Kidney capillary endothelial cell (primary cell): ENCODE data around the gene PRAF2.

ENCODE experiments used
- DNase-seq: peaks from one replicate; pipeline ENCODE4 v3.0.0-alpha.2; 2018; ENCODE audit warnings: low spot score

PRAF2 gene, protein sequence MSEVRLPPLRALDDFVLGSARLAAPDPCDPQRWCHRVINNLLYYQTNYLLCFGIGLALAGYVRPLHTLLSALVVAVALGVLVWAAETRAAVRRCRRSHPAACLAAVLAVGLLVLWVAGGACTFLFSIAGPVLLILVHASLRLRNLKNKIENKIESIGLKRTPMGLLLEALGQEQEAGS

GRCh38 chrX:49073601-49074575 is at the start of gene PRAF2:
Gene PRAF2, minus strand, starts transcription at chrX:49074002. Its CDS starts 15 bp downstream, at chrX:49073987.
- DNase-seq: peak; percentile 63

DNA sequence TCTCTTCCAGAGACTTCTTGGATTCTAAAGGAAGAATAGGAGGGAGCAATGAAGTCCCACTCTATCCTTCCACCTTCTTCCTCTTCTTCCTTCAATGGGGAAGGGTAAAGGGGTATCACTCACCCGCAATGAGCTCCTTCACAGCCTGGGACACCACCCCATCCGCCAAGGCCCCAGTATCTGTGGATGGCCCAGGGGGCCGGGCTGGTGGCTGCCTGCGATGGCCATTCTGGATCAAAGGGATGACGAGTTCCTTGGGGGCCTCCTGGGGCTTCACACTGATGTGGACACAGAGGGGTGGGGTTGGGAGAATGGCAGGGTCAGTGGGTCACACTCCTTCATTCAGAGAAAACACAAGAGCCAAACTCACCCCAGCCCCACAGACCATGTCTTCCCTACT is 48.7 kb upstream of the PRAF2 start:
- no peak for DNase-seq

DNA sequence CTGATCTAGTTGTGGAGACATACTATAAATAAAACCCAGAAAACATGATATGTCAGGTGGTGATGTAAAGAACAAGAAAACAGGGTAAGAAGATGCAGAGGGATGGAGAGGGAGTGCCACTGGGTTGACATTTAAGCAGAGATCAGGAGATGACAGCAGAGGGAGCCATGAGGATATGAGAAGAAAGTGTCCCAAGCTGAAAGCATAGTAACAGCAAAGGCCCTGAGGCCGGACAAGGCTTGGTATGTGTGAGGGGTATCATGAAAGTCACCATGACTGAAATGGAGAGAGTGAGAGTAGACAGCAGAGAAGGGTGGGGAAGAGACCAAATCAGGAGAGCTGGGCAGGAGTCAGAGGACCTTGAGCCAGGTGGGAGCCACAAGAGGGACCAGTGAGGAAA is 46.3 kb upstream of the PRAF2 start:
- no peak for DNase-seq

- no peak for DNase-seq
These were observed 43.8 kb upstream of the PRAF2 start for GRCh38 chrX:49117581-49117980.

DNA sequence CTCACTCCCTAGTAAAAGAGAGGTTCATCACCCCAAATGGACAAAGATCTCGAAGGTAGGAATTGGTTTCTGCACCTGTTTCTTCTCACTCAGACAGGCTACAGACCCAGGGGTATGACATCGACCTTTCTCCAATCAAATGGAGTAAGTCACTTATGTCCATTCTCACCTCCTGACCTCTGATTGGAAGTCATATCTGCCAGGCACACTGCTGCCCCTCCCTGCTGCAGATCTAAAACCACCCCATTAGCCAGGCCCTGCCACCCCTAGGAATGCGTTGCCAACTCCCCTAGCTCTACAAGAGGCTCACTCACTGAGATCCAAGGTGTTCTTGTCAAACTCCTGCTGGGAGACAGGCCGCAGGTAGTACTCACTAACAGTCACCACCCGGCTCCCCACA is 42.9 kb upstream of the PRAF2 start:
- DNase-seq: no peak

GRCh38 chrX:49116076-49116475 is 42.3 kb upstream of the PRAF2 start:
- no peak for DNase-seq

GRCh38 chrX:49111791-49112190 is 38.0 kb upstream of the PRAF2 start:
- DNase-seq: no peak

GRCh38 chrX:49110417-49110816 is 36.6 kb upstream of the PRAF2 start:
- DNase-seq: no peak

DNA sequence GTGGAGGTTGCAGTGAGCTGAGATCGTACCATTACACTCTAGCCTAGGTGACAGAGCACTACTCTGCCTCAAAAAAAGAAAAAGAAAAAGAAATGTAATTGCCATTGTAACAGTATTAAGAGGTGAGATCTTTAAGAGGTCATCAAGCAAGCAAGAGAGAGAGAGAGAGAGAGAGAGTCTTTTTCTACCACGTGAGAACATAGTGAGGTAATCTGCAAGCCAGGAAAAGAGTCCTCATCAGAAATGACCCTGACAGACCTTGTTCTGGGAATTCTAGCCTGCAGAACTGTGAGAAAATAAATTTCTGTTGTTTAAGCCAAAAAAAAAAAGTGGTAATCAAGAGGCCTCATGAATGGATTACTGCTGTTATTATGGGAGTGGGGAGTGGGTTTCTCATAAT is 34.8 kb upstream of the PRAF2 start:
- no peak for DNase-seq

GRCh38 chrX:49106930-49107329 is 33.1 kb upstream of the PRAF2 start:
- no peak for DNase-seq

GRCh38 chrX:49106296-49106695 is 32.5 kb upstream of the PRAF2 start:
- no peak for DNase-seq

- no peak for DNase-seq
These were observed 29.8 kb upstream of the PRAF2 start for GRCh38 chrX:49103637-49104036.

DNA sequence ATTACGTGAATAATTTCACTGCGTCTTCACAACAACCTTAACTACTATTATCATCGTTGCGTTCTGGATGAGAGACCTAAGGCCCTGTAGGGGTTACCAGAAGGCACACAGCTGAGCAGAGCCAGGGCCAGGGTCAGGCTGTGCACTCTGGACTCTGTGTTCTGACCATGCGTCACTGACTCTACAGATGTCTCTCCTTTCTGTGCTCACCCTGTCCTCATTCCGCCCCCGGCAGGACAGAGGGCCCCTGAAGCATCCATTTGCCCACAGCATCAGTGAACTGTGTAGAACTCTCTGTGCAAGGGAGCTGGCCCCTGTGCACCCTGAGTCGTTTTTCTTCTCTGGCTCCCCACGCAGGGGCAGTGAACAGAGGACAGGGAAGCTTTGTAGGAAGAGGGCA is 28.4 kb upstream of the PRAF2 start:
- DNase-seq: no peak

DNA sequence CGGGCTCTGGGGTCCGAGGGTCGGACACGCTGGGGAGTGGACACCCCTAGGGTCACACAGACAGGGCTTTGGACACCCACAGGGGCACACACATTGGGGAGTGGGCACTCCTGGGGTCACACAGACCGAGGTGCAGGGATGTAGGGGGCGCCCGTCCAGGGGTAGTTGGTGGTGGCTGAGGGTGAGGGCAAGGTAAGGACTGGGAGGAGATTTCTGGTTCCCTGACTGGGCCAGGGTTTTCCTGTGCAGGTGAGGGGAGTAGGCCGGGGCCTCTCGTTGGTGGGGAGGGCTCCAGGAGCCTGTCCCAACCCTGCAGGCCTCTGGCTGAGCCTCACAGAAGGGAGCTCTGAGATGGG is 27.8 kb upstream of the PRAF2 start:
- DNase-seq: no peak

DNA sequence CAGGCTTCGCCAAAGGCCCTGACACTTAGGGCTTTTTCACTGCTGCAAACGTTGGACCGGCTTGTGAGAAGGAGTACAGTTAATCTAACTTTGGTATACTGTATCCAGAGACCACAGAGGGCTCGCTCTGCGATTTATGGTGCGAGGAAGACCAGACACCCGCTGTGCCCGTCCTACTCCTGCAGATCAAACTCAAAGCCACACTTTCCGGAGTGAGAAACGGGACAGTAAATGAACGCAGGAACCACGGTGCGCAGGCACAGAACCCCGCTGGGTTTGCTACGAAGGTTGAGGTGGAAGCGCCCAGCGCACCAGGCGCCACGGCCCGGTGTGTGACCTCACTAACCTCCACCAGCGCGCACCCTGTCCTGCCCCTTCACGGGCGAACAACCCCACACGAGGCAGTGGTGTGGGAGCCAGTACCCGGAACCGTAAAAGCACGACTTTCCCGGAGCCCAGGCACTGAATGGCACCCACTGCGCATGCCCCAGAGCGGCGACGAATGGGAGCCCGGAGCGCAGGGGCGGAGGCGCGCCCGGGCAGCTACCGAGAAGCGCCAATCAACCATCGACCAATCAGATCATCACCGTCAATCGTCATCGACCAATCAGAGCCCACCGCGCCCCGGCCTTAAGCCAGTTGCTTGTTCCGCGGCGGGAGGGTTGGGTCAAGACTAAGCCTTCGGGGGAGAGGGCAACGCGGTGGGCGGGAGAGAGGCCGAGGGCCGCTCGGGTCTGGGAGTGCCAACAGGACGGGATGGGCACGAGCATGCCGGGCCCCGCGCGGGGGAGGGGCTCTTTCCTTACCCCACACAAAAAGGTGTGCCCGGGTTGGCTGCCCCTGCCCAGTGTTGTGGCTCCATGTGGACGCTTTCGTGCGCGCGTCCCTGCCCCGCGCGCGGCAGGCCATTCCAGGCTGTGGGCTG is 27.2 kb upstream of the PRAF2 start:
- peak; percentile 74 for DNase-seq

DNA sequence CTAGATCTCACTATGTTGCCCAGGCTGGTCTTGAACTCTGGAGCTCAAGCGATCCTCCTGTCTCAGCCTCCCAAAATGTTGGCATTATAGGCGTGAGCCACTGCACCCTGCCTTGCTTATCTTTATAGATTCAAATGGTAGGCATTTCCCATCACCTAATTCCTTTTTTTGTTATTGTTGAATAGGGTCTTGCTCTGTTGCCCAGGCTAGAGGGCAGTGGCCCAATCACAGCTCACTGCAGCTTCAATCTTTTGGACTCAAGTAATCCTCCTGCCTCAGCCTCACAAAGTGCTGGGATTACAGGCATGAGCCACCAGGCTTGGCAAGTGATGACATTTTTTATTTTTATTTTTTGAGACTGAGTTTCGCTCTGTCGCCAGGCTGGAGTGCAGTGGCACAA is 22.6 kb upstream of the PRAF2 start:
- DNase-seq: no peak

DNA sequence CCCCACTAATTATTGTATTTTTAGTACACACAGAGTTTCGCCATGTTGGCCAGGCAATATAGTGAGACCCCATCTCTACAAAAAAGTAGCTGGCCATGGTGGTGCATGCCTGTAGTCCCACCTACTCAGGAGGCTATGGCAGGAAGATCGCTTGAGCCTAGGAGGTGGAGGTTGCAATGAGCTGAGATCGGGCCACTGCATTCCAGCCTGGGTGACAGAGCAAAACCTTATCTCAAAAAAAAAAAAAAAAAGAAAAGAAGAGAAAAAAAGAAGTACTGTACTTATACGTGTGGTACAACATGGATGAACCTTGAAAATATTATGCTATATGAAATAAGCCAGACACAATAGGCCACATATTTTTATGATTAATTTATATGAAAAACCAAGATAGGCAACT is 15.8 kb upstream of the PRAF2 start:
- DNase-seq: no peak

DNA sequence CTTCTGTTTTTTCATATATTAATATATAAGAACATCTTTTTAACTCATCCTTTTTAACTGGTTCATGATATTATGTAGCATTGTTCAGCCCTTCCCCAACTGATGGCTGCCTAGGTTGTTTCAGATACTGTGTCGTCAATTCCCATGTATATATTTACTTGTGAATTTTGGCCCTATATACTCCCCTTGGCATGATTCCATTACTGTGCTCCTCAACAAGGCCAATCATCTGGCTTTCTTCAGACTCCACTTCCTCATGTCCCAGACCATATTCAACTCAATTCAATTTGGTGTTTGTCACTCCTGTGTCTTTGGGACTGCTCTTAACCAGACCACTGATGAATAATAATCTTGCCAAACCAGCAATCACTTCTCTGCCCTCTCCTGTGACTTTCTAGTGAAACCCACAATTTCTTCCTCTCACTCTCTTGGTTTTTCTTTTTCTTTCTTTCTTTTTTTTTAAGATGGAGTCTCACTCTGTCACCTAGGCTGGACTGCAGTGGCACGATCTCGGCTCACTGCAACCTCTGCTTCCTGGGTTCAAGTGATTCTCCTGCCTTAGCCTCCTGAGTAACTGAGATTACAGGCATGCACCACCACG is 8.6 kb upstream of the PRAF2 start:
- no peak for DNase-seq

DNA sequence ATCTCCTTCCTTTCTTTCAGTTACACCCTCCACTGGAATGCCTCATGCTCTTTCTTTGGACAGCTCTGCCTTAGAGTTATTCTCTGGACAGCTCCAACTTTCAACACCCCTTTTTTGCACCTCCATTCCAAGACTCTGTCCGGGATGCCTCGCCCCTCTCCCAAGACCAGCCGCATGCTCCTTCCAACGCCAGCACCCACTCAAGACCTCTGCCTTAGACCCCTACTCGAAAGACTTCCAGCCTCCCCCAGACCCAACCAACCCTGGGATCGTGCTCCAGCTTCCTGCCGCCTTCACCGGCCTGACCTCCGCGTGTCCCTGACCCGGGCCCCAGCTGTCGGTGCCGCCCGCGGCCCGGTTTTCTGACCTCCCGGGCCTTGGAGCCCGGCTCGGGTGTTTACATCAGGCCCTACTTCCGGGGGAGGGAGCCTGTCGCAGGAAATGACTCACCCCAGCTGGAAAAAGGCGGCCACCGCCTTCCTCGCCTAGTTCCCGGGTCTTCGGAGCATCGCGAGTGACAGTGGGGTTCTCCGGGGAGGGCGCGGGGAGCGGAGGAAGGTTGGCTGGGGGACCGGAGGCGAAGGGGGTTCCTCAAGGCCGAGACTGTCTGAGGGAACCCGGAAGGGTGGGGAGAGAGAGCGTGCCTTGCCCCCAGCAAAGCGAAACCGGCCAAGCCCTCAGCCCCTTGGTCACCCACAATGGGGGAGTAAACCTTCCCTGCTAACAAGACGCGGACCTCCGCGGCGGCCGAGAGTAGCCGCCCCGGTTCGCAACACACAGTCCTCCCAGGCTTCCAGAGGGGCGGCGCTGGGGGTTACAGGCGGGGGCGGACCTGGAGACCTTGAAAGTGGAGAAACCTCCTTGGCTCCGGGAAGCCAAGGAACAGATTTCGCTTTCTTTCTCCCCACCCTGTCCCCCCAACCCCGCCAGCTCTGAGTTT is 6.0 kb upstream of the PRAF2 start, which contains the start of gene WDR45:
Gene WDR45 (minus strand): TSS at position 399 of the 940 bp plus-strand sequence. CDS start 1,792 bp downstream, outside the sequence.
- DNase-seq: peak; percentile 57

- no peak for DNase-seq
These were observed 4.1 kb upstream of the PRAF2 start for GRCh38 chrX:49077941-49078340.

DNA sequence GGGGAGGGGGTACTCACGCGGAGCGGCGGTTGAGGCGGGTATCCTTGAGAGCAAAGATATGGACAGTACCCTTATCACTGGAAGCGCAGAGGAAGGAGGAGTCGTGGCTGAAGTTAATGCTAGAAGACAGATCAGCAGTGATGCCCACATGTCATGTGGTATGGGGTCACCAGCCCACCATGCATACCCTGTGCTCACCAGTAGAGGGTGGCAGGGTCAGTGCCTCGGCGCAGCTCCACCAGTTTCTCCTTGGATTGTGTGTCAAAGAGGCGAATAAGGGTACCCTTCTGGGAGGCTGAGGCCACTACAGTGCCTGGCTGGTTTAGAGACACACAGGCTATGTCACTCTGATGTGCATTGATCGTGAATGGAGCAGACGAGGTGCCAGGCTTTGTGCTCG is 1.5 kb upstream of the PRAF2 start:
- no peak for DNase-seq
